ENCODE results near the gene MUC21.
"Not testable (repeated sequence)": the region's sequence is repeated elsewhere in the genome, so short reads cannot be mapped to it uniquely, and the experiment has no call there.

MUC21 gene

GRCh38 chr6:30963641-30964040 lies 19.9 kb upstream of the MUC21 start:
- no peak for DNase-seq
- no peaks in the 10 kb centered on the region for H3K9me3 ChIP-seq
- TF ChIP-seq, protein P1, sequence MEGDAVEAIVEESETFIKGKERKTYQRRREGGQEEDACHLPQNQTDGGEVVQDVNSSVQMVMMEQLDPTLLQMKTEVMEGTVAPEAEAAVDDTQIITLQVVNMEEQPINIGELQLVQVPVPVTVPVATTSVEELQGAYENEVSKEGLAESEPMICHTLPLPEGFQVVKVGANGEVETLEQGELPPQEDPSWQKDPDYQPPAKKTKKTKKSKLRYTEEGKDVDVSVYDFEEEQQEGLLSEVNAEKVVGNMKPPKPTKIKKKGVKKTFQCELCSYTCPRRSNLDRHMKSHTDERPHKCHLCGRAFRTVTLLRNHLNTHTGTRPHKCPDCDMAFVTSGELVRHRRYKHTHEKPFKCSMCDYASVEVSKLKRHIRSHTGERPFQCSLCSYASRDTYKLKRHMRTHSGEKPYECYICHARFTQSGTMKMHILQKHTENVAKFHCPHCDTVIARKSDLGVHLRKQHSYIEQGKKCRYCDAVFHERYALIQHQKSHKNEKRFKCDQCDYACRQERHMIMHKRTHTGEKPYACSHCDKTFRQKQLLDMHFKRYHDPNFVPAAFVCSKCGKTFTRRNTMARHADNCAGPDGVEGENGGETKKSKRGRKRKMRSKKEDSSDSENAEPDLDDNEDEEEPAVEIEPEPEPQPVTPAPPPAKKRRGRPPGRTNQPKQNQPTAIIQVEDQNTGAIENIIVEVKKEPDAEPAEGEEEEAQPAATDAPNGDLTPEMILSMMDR (IDR thresholded peaks at IDR 0.05; ENCODE audit: low read depth, low read length) = no peak

DNA sequence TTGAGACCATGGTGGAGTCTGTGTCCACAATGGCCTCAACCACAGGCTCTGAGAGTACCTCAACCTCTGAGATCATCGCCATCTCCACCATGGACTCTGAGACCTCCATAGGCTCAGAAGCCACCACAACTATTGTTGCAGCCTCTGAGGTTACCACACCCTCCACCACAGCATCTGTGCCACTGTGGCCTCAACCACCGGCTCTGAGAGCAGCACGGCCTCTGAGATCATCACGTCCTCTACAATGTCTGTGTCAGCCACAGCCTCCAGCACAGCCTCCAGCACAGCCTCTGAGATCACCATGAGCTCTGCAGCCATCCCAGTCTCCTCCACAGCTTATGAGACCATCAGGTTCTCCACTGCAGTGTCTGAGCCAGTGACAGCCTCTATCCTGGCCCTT lies 19.4 kb upstream of the MUC21 start:
- Histone ChIP-seq H3K4me1 (no peaks in the 10 kb centered on the region), H3K4me3 (ENCODE audit: low read depth, low read length) (no peak overlapping the region), H3K36me3 (no peaks in the 10 kb centered on the region), H3K9me3 (no peaks in the 10 kb centered on the region), H3K27me3 (peaks cover 30% of the 10 kb centered on the region)
- TF ChIP-seq, protein P1 (IDR thresholded peaks at IDR 0.05; ENCODE audit: low read depth, low read length) = no peak
- DNase-seq = no peak

More at GRCh38 chr6:30963641-30964040, 19.9 kb upstream of the MUC21 start:
- Histone ChIP-seq H3K4me1 (no peaks in the 10 kb centered on the region), H3K27me3 (peaks cover 30% of the 10 kb centered on the region), H3K4me3 (ENCODE audit: low read depth, low read length) (no peak overlapping the region), H3K36me3 (no peaks in the 10 kb centered on the region)

GRCh38 chr6:30965140-30965601 lies 18.3 kb upstream of the MUC21 start:
- TF ChIP-seq, protein P1 (IDR thresholded peaks at IDR 0.05; ENCODE audit: low read depth, low read length) = no peak

DNA sequence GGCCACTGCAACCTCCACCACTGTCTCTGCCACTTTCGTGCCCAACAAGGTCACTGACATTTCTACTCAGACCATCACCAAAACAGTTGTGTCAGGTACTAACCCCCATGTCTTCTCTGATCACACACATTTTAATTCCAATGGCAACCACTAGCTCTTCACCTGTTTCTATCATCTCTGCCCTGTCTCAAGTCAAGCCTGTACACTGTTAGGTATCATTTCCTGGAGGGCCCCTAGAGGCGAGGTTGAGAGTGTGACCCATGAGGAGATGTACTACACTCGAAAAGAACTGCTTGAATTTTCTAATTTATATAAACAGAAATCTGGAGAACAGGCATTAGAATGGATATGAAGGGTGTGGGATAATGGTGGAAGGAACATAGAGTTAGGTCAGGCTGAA lies 17.4 kb upstream of the MUC21 start:
- Histone ChIP-seq H3K9me3 (no peaks in the 10 kb centered on the region), H3K4me3 (ENCODE audit: low read depth, low read length) (no peak overlapping the region), H3K4me1 (no peaks in the 10 kb centered on the region), H3K27me3 (peaks cover 11% of the 10 kb centered on the region), H3K36me3 (no peaks in the 10 kb centered on the region)
- no peak for DNase-seq
- TF ChIP-seq, protein P1 (IDR thresholded peaks at IDR 0.05; ENCODE audit: low read depth, low read length) = no peak

More at GRCh38 chr6:30965140-30965601, 18.3 kb upstream of the MUC21 start:
- DNase-seq = no peak
- no peaks in the 10 kb centered on the region for H3K4me1 ChIP-seq
- H3K4me3 ChIP-seq (ENCODE audit: low read depth, low read length) = no peak overlapping the region
- no peaks in the 10 kb centered on the region for H3K36me3 ChIP-seq
- no peaks in the 10 kb centered on the region for H3K9me3 ChIP-seq
- H3K27me3 ChIP-seq = peaks cover 20% of the 10 kb centered on the region

DNA sequence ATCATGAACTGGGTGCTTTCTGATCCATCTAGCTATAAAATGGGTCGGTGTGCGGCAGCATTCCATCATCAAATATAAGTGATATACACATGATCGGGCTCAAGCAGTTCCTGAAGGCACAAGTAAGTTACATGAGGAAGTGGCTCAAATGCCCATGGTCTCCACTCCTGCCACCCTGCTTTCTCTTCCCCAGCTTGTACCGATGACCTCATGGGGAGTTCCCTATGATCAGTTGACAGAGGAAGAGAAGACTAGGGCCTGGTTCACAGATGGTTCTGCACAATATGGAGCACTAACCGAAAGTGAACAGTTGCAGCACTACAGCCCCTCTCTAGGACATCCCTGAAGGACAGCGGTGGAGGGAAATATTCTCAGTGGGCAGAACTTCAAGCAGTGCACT lies 14.3 kb upstream of the MUC21 start:
- H3K4me1 ChIP-seq; DNase-seq; H3K36me3 ChIP-seq; H3K9me3 ChIP-seq; H3K4me3 ChIP-seq (ENCODE audit: low read depth, low read length): not testable (repeated sequence)
- peaks cover 23% of the 10 kb centered on the region for H3K27me3 ChIP-seq

DNA sequence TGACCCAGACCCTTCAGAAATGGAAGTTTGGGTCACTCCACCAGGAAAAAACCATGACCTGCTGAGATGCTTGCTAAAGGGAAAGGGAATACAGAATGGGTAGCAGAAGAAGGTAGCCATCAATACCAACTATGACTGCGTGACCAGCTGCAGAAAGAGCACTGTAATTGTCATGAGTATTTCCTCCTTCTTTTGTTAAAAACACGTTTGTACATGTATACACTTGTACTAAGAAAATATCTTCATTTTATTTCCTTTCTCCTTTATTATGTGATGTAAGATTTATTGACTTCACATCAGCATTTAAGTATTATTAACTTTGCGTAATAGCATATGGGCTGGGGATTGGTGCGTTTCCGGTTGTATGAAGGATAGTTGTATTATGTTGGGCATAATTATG lies 12.6 kb upstream of the MUC21 start:
- H3K27me3 ChIP-seq = peaks cover 36% of the 10 kb centered on the region
- no peaks in the 10 kb centered on the region for H3K36me3 ChIP-seq
- no peaks in the 10 kb centered on the region for H3K9me3 ChIP-seq
- no peak overlapping the region for H3K4me3 ChIP-seq (ENCODE audit: low read depth, low read length)
- DNase-seq = no peak
- TF ChIP-seq, protein P1 (IDR thresholded peaks at IDR 0.05; ENCODE audit: low read depth, low read length) = no peak
- H3K4me1 ChIP-seq = no peaks in the 10 kb centered on the region

- Histone ChIP-seq H3K4me3 (ENCODE audit: low read depth, low read length) (no peak overlapping the region), H3K36me3 (no peaks in the 10 kb centered on the region), H3K9me3 (no peaks in the 10 kb centered on the region), H3K4me1 (no peaks in the 10 kb centered on the region), H3K27me3 (peaks cover 40% of the 10 kb centered on the region)
- DNase-seq = no peak
- TF ChIP-seq, protein P1 (IDR thresholded peaks at IDR 0.05; ENCODE audit: low read depth, low read length) = no peak
Measured at GRCh38 chr6:30972816-30973215, 10.7 kb upstream of the MUC21 start.

All from BE2C (cell line).